Glutamatergic neuron (in vitro differentiated cells): ENCODE results near the gene COLEC12. TPM values are rescaled to one million over a fixed set of nuclear protein-coding genes. Genes with fewer than 3 reads are reported as not detected.

Experiments
- DNase-seq: peaks from one replicate; pipeline ENCODE4 v3.0.0; 2022
- H3K27ac Mint-ChIP-seq: one replicate; pipeline ENCODE4 v1.8.0; 2020; ENCODE audit warnings: mild to moderate bottlenecking, mixed read lengths, inconsistent platforms; ENCODE audit not compliant: unreplicated experiment
- H3K27me3 Mint-ChIP-seq: one replicate; pipeline ENCODE4 v1.8.0; 2020; ENCODE audit warnings: mild to moderate bottlenecking, moderate library complexity, mixed read lengths, inconsistent platforms; ENCODE audit not compliant: unreplicated experiment
- H3K36me3 Mint-ChIP-seq: one replicate; pipeline ENCODE4 v1.8.0; 2020; ENCODE audit warnings: mild to moderate bottlenecking, mixed read lengths, inconsistent platforms; ENCODE audit not compliant: unreplicated experiment
- H3K4me1 Mint-ChIP-seq: one replicate; pipeline ENCODE4 v1.8.0; 2020; ENCODE audit warnings: mild to moderate bottlenecking, low read depth, mixed read lengths, inconsistent platforms; ENCODE audit not compliant: unreplicated experiment
- H3K4me3 Mint-ChIP-seq: one replicate; pipeline ENCODE4 v1.8.0; 2020; ENCODE audit warnings: mild to moderate bottlenecking, mixed read lengths, inconsistent platforms; ENCODE audit not compliant: unreplicated experiment
- H3K9me3 Mint-ChIP-seq: one replicate; pipeline ENCODE4 v1.8.0; 2020; ENCODE audit warnings: mild to moderate bottlenecking, moderate library complexity, mixed read lengths, inconsistent platforms; ENCODE audit not compliant: unreplicated experiment
- CTCF ChIP-seq: fragments of 200-600 bp; sonication (generic); IDR thresholded peaks from one replicate; pipeline ENCODE4 v1.5.0; 2021; ENCODE audit not compliant: partially characterized antibody, unreplicated experiment
- total RNA-seq: library from RNA; stranded (reverse); fragmentation: NEBNext Ultra II Directional; extraction: Animal tissue kit (Norgen Biotek cat#: 25700); gene quantifications from one replicate; pipeline ENCODE4 v1.2.1, GENCODE V29; 2021; ENCODE audit not compliant: unreplicated experiment

The COLEC12 gene
- total RNA-seq, 1 donor from 2014 or later, result 0.20 TPM

DNA sequence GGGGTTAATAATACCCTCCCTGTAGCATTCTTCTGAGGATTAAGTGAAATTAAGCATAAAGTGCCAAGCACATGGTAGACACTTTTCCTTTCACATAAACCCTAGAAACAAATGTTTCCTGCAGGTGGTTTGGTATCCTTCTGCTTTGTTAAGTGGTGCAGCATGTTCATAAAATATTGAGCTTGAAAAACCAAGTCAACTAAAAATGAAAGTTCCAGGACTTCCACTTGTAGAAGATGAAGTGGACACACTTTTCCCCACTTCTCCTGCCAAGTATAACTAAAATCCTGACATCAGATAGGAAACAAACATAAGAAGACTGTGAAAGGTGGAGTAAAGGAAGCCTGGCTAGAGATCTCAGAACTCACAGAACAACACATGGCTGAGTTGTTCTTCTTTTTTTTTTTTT lies 90.5 kb downstream of the COLEC12 start:
- H3K9me3 Mint-ChIP-seq, result peaks cover 7% of the 10 kb centered on the region
- peaks cover 6% of the 10 kb centered on the region for H3K36me3 Mint-ChIP-seq
- H3K4me3 Mint-ChIP-seq, result no peak overlapping the region
- TF ChIP-seq CTCF, result no peak
- H3K4me1 Mint-ChIP-seq, result no peaks in the 10 kb centered on the region
- H3K27ac Mint-ChIP-seq, result no peak overlapping the region
- no peaks in the 10 kb centered on the region for H3K27me3 Mint-ChIP-seq
- DNase-seq, result no peak

- H3K4me3 Mint-ChIP-seq, result no peak overlapping the region
- no peak overlapping the region for H3K27ac Mint-ChIP-seq
- TF ChIP-seq CTCF, result no peak
- no peak for DNase-seq
- no peaks in the 10 kb centered on the region for H3K27me3 Mint-ChIP-seq
- H3K36me3 Mint-ChIP-seq, result peaks cover 7% of the 10 kb centered on the region
- peaks cover 7% of the 10 kb centered on the region for H3K9me3 Mint-ChIP-seq
- no peaks in the 10 kb centered on the region for H3K4me1 Mint-ChIP-seq
Observed at GRCh38 chr18:408367-408766, 92.1 kb downstream of the COLEC12 start.

GRCh38 chr18:407626-408224 lies 92.8 kb downstream of the COLEC12 start:
- Mint-ChIP-seq H3K4me1 (no peaks in the 10 kb centered on the region), H3K9me3 (peaks cover 7% of the 10 kb centered on the region), H3K27me3 (no peaks in the 10 kb centered on the region), H3K27ac (no peak overlapping the region), H3K4me3 (no peak overlapping the region), H3K36me3 (peaks cover 13% of the 10 kb centered on the region)
- DNase-seq, result no peak
- TF ChIP-seq CTCF, result no peak

DNA sequence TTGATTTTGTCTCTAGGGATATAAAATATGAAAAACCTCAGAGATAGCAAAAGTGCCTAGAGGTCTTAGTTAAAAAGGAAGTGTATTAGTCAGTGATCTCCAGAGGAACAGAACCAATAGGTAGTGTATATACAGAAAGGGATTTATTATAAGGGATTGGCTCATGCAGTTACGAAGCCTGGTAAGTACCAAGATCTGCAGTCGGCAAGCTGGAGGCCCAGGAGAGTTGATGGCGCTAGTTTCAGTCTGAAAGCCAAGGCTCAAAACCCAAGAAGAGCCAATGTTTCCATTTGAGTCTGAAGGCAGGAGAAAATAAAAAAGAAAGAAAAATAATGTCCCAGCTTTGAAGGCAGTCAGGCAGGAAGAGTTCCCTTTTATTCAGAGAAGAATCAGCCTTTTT lies 93.3 kb downstream of the COLEC12 start:
- Mint-ChIP-seq H3K27ac (no peak overlapping the region), H3K9me3 (peaks cover 7% of the 10 kb centered on the region)

More for the DNA sequence above, 93.3 kb downstream of the COLEC12 start:
- no peak for TF ChIP-seq CTCF
- no peaks in the 10 kb centered on the region for H3K4me1 Mint-ChIP-seq
- H3K4me3 Mint-ChIP-seq, result no peak overlapping the region
- peaks cover 19% of the 10 kb centered on the region for H3K36me3 Mint-ChIP-seq
- DNase-seq, result no peak
- no peaks in the 10 kb centered on the region for H3K27me3 Mint-ChIP-seq
